CD1c-positive myeloid dendritic cell (primary cell): ENCODE results near the gene AP4S1.
"Not testable (repeated sequence)": the region's sequence is repeated elsewhere in the genome, so short reads cannot be mapped to it uniquely, and the experiment has no call there.

Experiments
- DNase-seq: peaks from one replicate; pipeline ENCODE4 v3.0.0-alpha.2; 2016; ENCODE audit errors: extremely low spot score

Gene AP4S1

GRCh38 chr14:31042893-31043292, 17.4 kb downstream of the AP4S1 start:
- DNase-seq = not testable (repeated sequence)

- DNase-seq = no peak
Observed at GRCh38 chr14:31043379-31043778, 17.9 kb downstream of the AP4S1 start.

GRCh38 chr14:31045501-31046080, 20.1 kb downstream of the AP4S1 start:
- DNase-seq = no peak

- peak; percentile 26 for DNase-seq
Observed at GRCh38 chr14:31047503-31047902, 22.1 kb downstream of the AP4S1 start.

- DNase-seq = no peak
Observed at GRCh38 chr14:31051023-31051422, 25.6 kb downstream of the AP4S1 start.

- peak; percentile 19 for DNase-seq
Observed at GRCh38 chr14:31051511-31051910, 26.1 kb downstream of the AP4S1 start.

- DNase-seq = not testable (repeated sequence)
Observed at GRCh38 chr14:31052905-31053586, 27.6 kb downstream of the AP4S1 start.

- DNase-seq = no peak
Observed at GRCh38 chr14:31057035-31057434, 31.6 kb downstream of the AP4S1 start.

GRCh38 chr14:31057701-31058364, 32.4 kb downstream of the AP4S1 start:
- no peak for DNase-seq

- peak; percentile 73 for DNase-seq
Observed at GRCh38 chr14:31059152-31059924, 33.9 kb downstream of the AP4S1 start.

- DNase-seq = no peak
Observed at GRCh38 chr14:31060253-31060875, 34.9 kb downstream of the AP4S1 start.

GRCh38 chr14:31062908-31063307, 37.5 kb downstream of the AP4S1 start:
- not testable (repeated sequence) for DNase-seq

- DNase-seq = peak; percentile 31
Observed at GRCh38 chr14:31068235-31068634, 42.8 kb downstream of the AP4S1 start.

- no peak for DNase-seq
Observed at GRCh38 chr14:31069343-31069742, 43.9 kb downstream of the AP4S1 start.

GRCh38 chr14:31070431-31070830, 45.0 kb downstream of the AP4S1 start:
- DNase-seq = no peak

GRCh38 chr14:31071151-31071550, 45.7 kb downstream of the AP4S1 start:
- no peak for DNase-seq

- DNase-seq = no peak
Observed at GRCh38 chr14:31075144-31075543, 49.7 kb downstream of the AP4S1 start.

- DNase-seq = no peak
Observed at GRCh38 chr14:31078766-31079165, 53.3 kb downstream of the AP4S1 start.

GRCh38 chr14:31080056-31080455, 54.6 kb downstream of the AP4S1 start:
- no peak for DNase-seq

- no peak for DNase-seq
Observed at GRCh38 chr14:31080484-31080883, 55.0 kb downstream of the AP4S1 start.

- no peak for DNase-seq
Observed at GRCh38 chr14:31083781-31084180, 58.3 kb downstream of the AP4S1 start.

GRCh38 chr14:31084385-31084784, 58.9 kb downstream of the AP4S1 start:
- DNase-seq = no peak
